Measurements from ENCODE around the gene SLPI.

GRCh38 chr20:45282700-45283550 lies 28.6 kb upstream of the SLPI start:
- TF ChIP-seq POLR2AphosphoS5 (IDR thresholded peaks at IDR 0.05; ENCODE audit: borderline replicate concordance, low read depth, low read length) (no peak), FOXP2 (optimal IDR thresholded peaks at IDR 0.05; ENCODE audit: control extremely low read depth, extremely low read length, insufficient read depth) (no peak), EZH2 (IDR thresholded peaks at IDR 0.05) (no peak)
